Measurements from ENCODE around the gene SLC31A1.
"Not testable (repeated sequence)": the region's sequence is repeated elsewhere in the genome, so short reads cannot be mapped to it uniquely, and the experiment has no call there.

The SLC31A1 gene

DNA sequence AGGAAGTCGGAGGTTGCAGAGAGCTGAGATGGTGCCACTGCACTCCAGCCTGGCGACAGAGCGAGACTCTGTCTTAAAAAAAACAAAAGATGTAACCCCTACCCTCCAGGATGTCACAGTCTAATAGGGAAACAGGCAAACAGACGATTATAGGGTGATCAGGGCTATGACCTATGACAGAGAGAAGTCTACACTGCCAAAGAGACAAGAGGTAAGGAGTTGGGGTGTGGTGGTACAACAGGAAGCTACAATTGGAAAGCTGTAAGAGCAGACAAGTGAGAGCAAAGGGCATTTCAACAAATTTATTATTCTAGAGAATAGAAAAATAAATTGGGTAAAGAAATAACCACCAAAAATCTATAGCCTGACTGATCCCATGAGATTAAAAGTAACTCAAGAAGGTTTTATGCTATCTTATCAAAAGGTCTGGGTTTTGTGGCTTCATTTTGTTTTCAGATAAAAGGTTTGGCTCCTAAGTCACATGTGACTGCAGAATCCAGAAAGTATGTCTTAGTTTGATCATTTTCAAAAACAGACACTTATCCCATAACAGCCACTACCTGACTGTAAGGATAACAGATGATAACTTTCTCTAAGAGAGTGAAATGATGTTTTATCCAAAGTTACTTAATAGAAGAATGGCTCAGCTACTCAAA is 46.7 kb downstream of the SLC31A1 start:
- DNase-seq, result no peak

GRCh38 chr9:113269355-113269754 is 48.0 kb downstream of the SLC31A1 start:
- no peak for DNase-seq

DNA sequence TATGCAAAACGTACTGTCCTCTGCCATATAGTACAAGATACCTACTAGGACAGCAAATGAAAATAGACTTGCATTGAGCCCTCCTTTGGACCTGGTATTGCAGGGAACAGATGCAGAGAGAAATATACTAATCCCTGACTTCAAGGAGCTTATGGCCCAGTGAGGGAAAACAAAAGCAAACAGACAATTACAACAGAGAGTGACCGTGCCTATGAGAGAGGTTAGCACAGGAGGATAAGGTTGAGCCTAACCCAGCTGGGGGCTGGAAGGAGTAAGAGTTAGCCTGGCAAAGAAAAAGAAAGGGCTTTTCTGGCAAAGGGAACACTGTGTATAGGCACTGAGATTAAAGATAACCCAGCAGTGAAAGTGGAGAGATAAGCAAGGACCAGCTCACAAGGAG is 48.5 kb downstream of the SLC31A1 start:
- DNase-seq, result no peak

- peak; percentile 51 for DNase-seq
Measured at GRCh38 chr9:113274474-113275156, 53.3 kb downstream of the SLC31A1 start.

DNA sequence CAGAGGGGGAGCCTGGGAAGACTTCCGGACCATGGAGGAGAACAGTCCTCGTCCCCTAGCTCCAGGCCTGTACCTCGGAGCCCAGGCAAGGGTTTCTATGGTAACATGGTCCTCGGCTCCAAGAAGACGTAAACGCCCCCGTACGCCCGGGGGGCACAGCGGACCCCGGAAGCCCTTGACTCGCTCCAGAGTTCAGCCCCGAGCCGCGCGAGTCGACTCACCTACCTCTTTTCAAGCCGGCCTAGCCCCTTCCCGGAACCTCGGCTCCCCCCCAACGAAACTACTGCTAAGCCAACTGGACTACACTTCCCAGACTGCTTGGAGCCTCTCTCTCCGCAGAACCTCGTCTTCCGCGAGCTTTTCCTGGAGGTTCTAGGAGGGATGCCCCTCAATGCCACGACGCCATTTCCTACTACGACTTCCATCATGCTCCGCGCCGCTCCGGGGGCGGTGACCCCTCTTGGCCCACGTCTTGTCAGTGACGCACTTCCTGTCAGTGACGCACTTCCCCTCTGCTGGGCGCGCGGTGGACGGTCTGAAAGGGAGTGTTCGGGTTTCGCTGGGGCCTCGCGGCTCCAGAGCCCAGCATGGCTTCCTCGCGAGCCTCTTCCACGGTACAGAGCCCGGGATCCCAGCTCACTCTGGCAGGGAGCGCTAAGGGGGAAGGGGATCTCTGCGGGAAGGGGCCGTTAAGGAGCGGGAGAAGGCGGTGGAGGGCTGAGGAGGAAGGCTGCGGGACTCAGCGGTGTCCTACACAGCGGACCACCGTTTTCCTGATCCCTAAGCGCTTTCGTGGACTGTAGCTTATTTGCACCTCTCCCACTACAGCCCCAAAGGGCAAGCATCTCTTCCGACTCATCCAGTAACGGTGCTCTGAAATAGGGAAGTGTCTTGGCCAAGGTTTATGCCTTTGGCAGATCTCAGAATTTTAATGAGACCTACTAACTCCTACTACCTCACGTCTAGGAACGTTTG is 54.1 kb downstream of the SLC31A1 start, which contains the start of the genes CDC26 and PRPF4:
Gene CDC26, minus strand, starts transcription at position 416 of the 975 bp plus-strand sequence. CDS start 3,065 bp downstream, outside the sequence.
Gene PRPF4, plus strand, starts transcription at position 502 of the 975 bp plus-strand sequence. Its CDS starts 86 bp downstream, at position 588.
- DNase-seq, result peak; percentile 96

GRCh38 chr9:113278840-113279239 is 57.5 kb downstream of the SLC31A1 start:
- no peak for DNase-seq

GRCh38 chr9:113281356-113281755 is 60.0 kb downstream of the SLC31A1 start:
- DNase-seq, result no peak

GRCh38 chr9:113289091-113289490 is 67.7 kb downstream of the SLC31A1 start:
- no peak for DNase-seq

- no peak for DNase-seq
Measured at GRCh38 chr9:113290052-113290607, 68.8 kb downstream of the SLC31A1 start.

GRCh38 chr9:113293285-113293878 is 72.0 kb downstream of the SLC31A1 start:
- no peak for DNase-seq

DNA sequence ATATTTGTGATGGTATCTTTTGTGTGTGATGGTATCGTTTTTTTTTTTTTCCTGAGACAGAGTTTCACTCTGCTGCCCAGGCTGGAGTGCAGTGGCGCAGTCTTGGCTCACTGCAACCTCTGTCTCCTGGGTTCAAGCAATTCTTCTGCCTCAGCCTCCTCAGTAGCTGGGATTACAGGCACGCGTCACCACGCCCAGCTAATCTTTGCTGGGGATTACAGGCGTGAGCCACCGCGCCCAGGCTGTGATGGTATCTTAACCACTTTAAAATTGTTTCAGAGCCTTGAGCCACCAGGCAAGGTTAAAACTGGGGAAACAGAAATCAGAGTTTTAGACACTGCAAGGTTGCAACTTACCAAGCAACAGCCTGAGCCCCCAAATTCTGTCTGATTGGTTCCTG is 74.9 kb downstream of the SLC31A1 start:
- DNase-seq, result not testable (repeated sequence)

- DNase-seq, result peak; percentile 18
Measured at GRCh38 chr9:113296796-113297558, 75.6 kb downstream of the SLC31A1 start.

DNA sequence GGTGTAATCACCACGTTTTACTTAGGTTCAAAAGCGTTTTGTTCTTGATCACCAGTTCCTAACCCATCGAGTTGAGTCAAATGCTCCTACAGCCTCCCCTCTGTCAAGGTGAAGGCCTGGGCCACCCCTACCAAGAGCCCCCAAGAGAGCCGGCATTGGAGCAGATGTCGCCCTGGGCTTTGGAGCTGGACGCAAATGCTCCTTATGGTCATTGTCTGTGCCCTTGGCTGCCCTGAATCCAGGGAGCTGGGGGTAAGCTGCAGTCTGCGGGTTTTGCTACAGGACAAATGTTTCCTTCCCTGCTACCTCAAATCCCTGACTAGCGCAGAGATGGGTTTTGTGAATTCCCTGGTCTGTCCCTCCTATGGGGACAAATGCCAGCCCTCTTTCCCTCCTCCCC is 77.0 kb downstream of the SLC31A1 start:
- no peak for DNase-seq

DNA sequence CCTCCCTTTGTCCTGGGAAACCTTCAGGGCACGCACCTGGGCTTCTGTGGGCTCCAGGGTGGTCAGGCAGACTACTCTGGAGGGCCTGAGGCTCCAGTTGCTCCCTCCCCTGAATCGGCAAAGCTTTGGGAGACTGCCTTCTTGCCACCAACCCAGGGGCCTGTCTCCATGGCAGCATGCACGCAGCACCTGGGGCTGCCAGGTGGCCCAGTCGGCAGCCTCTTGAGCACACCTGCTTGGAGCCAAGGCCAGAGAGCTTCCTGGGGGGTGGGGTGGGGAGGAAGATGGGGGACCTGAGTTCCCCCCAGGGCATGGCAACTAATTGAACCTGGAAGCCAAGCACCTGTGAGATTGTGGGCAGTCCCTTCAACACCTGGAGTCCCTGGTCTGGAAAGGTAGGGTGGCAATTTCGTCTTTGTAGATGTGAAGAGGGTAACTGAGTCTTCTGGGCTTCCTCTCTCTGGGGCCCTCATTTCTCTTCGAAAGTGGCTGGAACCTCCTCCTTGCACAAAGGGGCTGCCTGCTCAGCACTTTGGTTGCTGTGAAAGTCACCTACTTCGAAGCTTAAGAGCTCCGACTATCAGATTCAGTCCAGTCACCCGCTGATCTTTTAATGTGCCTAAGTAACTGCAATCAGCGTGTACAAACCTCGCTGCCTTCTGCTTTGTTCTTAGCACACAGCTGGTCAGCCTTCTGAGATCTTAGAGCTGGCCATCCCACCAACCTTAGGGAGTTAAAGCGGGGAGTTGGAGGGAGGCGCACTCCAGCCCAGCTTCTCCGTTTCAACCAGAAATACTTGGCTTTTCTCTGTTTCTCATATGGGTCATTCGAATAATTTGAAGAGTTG is 77.8 kb downstream of the SLC31A1 start:
- peak; percentile 93 for DNase-seq

DNA sequence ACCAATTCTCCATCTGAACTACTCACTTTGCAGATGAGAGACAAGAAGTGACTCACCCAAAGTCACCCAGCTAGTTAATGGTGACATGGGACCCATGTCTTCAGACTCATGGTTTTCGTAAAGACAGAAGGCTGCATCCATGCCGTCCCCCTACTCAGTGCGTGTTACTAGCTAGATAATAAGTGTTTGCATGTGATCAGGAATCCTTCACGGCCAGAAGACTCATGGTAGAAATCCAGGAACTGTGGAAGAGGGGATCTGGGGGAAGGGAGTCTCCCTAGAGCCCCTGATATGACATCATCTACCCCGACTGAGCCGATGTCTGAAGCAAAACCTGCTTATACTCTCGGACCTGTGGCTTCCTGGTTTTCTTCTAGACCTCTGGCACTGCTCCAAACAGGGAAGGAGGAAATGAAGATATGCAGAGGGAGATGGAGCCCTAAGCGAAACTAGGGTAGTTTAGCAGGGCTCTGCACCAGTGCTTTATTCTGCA is 78.5 kb downstream of the SLC31A1 start:
- DNase-seq, result peak; percentile 94

- no peak for DNase-seq
Measured at GRCh38 chr9:113301548-113301947, 80.2 kb downstream of the SLC31A1 start.

GRCh38 chr9:113302792-113303418 is 81.6 kb downstream of the SLC31A1 start, which contains the start of gene RNF183:
TSS of gene RNF183 (minus strand) at chr9:113303376. CDS start at chr9:113298184, 5,192 bp downstream.
- no peak for DNase-seq

DNA sequence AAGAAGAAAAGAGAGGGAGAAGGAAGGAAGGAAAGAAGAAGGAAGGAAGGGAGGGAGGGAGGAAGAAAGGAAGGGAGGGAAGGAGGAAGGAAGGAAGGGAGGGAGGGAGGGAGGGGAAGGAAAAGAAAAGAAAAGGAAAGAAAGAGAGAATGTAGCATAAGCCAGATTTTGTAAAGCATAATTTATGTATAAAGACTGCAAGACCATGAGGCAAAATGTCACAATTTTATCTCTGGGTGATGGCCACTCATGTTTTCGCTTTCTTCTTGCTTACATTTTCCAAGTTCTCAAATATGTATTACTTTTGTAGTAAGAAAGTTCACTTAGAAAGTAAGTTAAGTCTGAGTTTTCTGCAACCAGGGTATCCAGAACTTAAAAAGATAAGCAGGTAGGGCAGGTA is 85.2 kb downstream of the SLC31A1 start:
- no peak for DNase-seq

DNA sequence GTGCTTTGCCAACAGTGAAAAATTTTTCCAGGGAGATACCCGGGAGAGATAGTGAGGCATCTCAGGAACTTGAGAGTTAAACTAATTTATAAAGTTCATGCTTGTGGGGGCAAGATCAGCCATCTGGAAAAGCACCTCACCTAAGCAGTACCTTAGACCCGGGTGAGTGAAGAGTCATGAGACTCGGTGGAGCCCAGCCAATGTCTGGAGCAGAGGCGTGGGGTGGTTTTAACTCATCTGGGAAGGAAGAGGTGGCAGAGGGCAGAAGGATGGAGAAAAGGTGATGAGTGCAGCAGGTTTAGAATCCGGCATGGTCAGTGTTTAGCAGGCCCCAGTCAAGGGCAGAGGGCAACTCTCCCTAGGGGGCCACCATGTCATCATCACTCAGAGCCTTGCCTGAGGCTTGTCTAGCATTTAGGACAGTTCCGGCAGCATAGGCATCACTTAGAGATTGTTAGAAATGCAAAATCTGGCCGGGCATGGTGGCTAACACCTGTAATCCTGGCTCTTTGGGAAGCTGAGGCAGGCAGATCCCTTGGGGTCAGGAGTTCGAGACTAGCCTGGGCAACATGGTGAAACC is 86.1 kb downstream of the SLC31A1 start:
- DNase-seq, result no peak

Data from NCI-H2029 (cell line).